ENCODE results near the gene CHGA. TPM values are rescaled to one million over a fixed set of nuclear protein-coding genes. Genes with fewer than 3 reads are reported as not detected.

The CHGA gene
- total RNA-seq, 3 donors from 2014 or later, result 0.98 to 1.3 TPM; not detected in 1

DNA sequence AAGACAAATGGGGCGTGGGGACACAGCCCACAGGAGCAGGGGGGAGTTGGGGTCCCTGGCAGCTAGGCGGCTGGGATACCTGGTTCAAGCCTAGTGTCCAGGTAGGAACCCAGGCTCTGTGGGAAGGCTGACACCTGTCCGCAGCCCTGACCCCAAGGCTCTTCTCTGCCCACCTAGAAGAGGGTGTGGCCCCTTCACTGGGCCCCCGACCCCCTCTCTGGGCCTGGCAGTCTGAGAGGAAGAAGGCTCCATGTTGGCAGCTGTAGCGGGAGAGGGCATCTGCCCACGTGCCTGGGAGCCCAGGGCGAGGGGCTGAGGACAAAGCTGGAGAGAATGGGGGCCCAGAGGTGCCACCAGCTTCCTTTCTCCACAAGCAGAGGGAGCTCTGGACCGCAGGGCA is 10.5 kb downstream of the CHGA start:
- Histone ChIP-seq H3K9me3 (no peaks in the 10 kb centered on the region), H3K4me3 (peak overlapping the region in 1 of 3 donors; percentile 49), H3K4me1 (no peaks in the 10 kb centered on the region), H3K36me3 (no peaks in the 10 kb centered on the region), H3K27ac (no peak overlapping the region), H3K27me3 (no peaks in the 10 kb centered on the region)
- TF ChIP-seq POLR2A (IDR thresholded peaks at IDR 0.05) (no peak), POLR2AphosphoS5 (IDR thresholded peaks at IDR 0.05) (no peak)
- TF ChIP-seq, protein P1, sequence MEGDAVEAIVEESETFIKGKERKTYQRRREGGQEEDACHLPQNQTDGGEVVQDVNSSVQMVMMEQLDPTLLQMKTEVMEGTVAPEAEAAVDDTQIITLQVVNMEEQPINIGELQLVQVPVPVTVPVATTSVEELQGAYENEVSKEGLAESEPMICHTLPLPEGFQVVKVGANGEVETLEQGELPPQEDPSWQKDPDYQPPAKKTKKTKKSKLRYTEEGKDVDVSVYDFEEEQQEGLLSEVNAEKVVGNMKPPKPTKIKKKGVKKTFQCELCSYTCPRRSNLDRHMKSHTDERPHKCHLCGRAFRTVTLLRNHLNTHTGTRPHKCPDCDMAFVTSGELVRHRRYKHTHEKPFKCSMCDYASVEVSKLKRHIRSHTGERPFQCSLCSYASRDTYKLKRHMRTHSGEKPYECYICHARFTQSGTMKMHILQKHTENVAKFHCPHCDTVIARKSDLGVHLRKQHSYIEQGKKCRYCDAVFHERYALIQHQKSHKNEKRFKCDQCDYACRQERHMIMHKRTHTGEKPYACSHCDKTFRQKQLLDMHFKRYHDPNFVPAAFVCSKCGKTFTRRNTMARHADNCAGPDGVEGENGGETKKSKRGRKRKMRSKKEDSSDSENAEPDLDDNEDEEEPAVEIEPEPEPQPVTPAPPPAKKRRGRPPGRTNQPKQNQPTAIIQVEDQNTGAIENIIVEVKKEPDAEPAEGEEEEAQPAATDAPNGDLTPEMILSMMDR (IDR thresholded peaks at IDR 0.05), result no peak
- intact Hi-C loops (cut with DNase I; ENCODE audit: low total_unique reads), result no loop called here
- DNase-seq (ENCODE audit: low spot score in 2 of 2), result no peak

DNA sequence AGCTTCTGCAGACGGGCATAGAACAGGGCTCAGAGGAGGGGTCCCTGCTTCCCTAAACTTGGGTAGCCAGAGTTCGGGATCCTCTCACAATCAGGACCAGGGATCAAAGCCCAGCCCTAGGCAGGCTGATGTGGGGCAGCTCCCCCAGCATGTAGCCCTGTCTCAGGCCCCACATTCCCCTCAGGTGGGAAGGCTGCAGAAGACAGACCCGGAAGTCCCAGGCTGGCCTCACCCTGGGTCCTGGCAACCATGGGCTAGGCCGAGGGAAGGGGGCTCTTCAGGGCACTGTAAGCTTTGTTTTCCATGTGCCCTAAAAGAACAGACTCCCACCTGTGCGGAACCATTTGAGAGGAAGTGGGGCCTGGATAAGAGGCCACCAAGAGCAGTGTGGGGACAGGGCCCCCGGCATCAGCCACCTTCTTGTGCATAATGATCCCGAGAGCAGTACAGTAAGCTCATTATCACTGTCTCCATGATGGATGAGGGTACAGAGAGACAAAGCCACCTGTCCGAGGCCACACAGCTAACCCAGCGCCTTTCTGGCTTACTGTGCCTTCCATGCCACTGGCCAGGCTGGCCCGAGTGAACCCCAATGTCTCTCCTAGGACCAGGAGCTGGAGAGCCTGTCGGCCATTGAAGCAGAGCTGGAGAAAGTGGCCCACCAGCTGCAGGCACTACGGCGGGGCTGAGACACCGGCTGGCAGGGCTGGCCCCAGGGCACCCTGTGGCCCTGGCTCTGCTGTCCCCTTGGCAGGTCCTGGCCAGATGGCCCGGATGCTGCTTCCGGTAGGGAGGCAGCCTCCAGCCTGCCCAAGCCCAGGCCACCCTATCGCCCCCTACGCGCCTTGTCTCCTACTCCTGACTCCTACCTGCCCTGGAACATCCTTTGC is 11.5 kb downstream of the CHGA start:
- H3K4me1 ChIP-seq, result no peaks in the 10 kb centered on the region
- H3K4me3 ChIP-seq, result no peak overlapping the region
- H3K27ac ChIP-seq, result no peak overlapping the region
- no peaks in the 10 kb centered on the region for H3K27me3 ChIP-seq
- no peaks in the 10 kb centered on the region for H3K9me3 ChIP-seq
- intact Hi-C loops (cut with DNase I; ENCODE audit: low total_unique reads), result no loop called here
- TF ChIP-seq, protein P1 (IDR thresholded peaks at IDR 0.05), result no peak
- TF ChIP-seq POLR2A (IDR thresholded peaks at IDR 0.05), result no peak
- no peak for TF ChIP-seq POLR2AphosphoS5 (IDR thresholded peaks at IDR 0.05)
- no peak for DNase-seq (ENCODE audit: low spot score in 2 of 2)
- no peaks in the 10 kb centered on the region for H3K36me3 ChIP-seq

DNA sequence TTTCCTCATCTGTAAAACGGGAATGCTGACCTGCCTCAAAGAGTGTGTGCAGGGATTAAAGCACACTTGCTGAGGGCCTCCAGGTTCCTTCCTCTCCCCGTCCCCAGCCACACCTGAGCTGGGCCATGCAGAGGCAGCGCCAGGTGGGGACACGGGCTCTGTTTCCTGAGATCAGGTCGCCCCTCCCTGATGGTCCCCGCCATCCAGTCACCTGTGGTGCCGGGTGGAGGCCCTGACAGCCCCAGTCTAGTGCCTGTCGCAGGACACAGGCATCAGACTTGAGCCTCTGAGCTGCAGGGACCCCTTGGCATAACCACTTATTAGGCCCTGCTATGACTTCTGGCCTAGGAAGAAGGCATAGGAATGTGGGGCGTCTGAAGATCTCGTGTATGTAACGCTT is 12.5 kb downstream of the CHGA start:
- intact Hi-C loops (cut with DNase I; ENCODE audit: low total_unique reads), result no loop called here

DNA sequence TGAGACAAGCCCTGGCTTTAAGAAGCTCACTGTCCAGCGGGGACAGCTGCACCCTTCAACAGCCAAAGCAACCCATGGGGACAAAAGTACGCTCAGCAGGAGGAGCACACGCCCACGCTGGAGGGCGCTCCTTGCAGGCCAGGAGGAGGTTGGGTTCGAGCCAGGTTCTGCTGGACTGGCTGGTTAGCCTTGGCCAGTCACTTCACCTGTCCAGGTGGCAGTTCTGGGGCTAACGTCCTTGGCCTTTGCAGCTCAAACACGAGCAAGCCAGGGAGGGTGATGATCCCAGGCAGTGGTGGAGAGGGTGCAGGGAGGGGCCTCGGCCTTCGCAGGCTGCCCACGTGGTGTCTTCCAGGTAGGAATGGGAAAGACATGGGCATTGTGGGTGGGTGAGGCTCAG is 13.1 kb downstream of the CHGA start:
- no peaks in the 10 kb centered on the region for H3K9me3 ChIP-seq
- no peak for TF ChIP-seq POLR2A (IDR thresholded peaks at IDR 0.05)
- TF ChIP-seq, protein P1 (IDR thresholded peaks at IDR 0.05), result no peak
- no peak for TF ChIP-seq POLR2AphosphoS5 (IDR thresholded peaks at IDR 0.05)
- no peaks in the 10 kb centered on the region for H3K27me3 ChIP-seq
- intact Hi-C loops (cut with DNase I; ENCODE audit: low total_unique reads), result no loop called here
- no peak overlapping the region for H3K4me3 ChIP-seq
- DNase-seq (ENCODE audit: low spot score in 2 of 2), result no peak
- no peaks in the 10 kb centered on the region for H3K4me1 ChIP-seq
- no peak overlapping the region for H3K27ac ChIP-seq
- H3K36me3 ChIP-seq, result no peaks in the 10 kb centered on the region

More for the DNA sequence above, 12.5 kb downstream of the CHGA start:
- TF ChIP-seq POLR2AphosphoS5 (IDR thresholded peaks at IDR 0.05) (no peak), POLR2A (IDR thresholded peaks at IDR 0.05) (no peak)
- TF ChIP-seq, protein P1 (IDR thresholded peaks at IDR 0.05), result no peak
- Histone ChIP-seq H3K4me3 (no peak overlapping the region), H3K27me3 (no peaks in the 10 kb centered on the region), H3K36me3 (no peaks in the 10 kb centered on the region), H3K27ac (no peak overlapping the region), H3K9me3 (no peaks in the 10 kb centered on the region), H3K4me1 (no peaks in the 10 kb centered on the region)
- no peak for DNase-seq (ENCODE audit: low spot score in 2 of 2)

Measured in breast epithelium (tissue), 4 donors.